GM12872 (cell line): ENCODE results near the gene PAK6.

ENCODE experiments used
- TF ChIP-seq, protein P1 (sequence below): IDR thresholded peaks from 3 replicates; pipeline ENCODE4 v1.5.1; 2011; ENCODE audit warnings: low read depth, mild to moderate bottlenecking, low read length, moderate library complexity; ENCODE audit not compliant: insufficient read depth

PAK6 gene

DNA sequence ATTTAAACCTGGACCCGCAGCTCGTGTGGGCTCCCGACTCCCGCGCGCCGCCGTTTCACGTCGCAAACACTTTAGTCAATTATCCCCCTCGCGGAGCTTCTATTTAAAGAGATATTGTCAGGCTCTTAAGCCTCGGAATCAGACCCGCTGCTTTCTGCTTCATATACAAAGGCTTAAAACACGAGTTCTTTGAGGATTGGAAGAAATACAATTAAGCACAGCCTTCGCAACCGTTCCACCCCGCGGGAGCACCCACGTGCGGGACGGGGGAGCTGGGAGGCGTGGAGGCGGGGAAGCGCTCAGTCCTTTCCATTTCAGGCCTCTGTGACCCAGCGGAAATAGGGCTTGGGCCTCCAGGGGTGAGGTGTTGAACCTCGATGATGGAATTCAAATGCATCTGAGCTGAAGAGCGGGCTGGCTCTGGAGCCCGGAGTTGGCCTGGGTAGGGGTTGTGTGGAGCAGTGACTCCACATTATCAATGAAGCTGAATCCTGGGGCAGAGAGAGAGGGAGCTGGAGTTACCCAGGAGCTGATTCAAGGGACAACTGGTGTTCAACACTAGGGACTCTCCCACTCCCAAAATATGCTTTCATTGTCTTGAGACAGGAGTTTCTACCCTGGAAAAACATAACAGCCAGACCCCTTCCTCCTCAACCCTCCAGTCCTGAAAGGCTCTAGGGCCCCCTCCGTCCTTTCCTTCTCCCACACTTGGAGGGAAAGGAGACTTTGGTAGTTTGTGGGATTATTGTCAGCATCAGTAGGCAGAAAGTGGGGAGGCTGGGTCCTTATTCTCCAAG is 41.6 kb downstream of the PAK6 start:
- TF ChIP-seq, protein P1, sequence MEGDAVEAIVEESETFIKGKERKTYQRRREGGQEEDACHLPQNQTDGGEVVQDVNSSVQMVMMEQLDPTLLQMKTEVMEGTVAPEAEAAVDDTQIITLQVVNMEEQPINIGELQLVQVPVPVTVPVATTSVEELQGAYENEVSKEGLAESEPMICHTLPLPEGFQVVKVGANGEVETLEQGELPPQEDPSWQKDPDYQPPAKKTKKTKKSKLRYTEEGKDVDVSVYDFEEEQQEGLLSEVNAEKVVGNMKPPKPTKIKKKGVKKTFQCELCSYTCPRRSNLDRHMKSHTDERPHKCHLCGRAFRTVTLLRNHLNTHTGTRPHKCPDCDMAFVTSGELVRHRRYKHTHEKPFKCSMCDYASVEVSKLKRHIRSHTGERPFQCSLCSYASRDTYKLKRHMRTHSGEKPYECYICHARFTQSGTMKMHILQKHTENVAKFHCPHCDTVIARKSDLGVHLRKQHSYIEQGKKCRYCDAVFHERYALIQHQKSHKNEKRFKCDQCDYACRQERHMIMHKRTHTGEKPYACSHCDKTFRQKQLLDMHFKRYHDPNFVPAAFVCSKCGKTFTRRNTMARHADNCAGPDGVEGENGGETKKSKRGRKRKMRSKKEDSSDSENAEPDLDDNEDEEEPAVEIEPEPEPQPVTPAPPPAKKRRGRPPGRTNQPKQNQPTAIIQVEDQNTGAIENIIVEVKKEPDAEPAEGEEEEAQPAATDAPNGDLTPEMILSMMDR = no peak

DNA sequence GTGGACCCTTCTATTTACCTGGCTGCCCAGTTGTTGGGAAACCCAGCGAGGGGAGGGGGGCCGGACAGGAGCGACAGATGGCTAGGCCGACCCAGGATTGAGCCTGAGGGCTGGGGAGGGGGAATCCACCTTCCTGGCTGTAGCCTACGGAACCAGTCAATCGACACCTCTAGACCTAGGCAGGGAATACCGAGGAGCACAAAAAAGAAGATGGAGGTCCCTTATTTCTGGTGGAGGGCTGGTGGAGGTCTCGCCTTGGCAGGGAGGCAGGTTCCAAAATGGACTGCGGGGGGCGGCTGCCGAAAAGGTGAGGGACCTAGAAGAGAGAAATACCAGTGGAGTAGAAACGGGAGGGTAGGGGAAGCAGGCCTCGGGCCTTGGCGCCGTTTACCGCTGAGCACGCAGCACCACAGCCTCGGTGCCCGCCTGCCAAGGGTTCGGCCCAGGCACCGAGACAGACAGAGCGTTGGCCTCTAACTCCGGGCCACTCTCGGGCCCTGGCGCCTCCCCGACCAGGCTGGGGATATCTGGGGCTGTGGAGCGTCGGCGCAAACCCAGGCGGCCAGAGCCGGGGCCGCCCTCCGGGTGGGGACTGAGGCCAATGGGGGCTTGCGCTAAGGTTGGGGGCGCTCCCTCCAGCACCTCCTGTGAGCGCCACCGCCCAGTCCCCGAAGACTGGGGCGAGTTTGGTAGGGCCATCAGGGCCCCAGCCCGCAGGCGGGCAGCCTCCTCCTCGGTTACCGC is 42.4 kb downstream of the PAK6 start:
- TF ChIP-seq, protein P1 = no peak

DNA sequence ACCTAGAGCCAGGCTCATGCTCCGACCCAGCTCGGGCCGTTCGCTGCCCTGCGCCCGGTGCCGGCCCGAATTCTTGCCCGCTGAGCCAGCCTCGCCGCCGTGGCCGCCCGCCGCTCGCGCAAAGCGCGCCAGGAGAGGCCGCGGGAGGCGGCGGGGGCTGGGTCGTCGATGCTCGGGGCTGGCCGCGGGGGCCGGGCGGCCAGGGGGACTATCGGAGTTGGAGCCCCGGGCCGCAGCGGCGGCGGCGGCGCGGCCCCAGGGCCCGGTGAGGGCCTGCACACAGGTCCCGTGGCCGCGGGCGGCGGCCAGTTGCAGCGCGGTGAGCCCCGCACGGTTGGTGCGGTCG is 42.9 kb downstream of the PAK6 start:
- TF ChIP-seq, protein P1 = no peak

DNA sequence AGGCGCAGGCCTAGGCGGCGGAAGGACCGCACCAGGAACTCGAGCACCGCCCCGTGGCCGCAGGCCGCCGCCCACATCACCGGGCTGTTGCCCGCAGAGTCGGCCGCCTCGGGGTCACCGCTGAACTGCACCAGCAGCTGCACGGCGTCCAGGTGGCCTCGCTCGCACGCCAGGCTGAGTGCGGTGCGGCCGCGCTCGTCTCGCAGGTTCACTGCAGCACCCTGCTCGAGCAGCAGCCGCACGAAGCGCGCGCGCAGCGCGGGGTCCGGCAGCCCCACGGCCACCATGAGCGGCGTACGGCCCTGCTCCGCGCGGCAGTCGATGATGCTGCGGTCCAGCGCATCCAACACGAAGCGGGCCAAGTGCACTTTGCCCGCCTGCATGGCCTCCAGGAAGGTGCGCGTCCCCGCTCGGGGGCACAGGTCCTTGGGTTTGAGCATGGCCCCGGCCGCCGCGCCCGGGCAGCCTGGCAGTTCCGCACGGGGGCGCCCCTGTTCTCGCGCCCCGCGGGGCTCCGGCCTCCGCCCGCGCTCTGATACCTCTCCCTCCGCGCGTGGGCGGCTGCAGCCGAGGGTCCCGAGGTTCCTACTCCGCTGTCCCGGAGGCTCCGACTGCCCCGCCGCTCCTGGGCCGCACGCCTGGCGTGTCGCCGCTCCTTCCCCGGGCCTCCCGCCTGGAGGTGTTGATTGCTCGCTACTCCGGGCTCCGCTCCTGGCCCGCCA is 43.4 kb downstream of the PAK6 start:
- TF ChIP-seq, protein P1 = peak; percentile 56; the same call in 1 of the 3 replicates

DNA sequence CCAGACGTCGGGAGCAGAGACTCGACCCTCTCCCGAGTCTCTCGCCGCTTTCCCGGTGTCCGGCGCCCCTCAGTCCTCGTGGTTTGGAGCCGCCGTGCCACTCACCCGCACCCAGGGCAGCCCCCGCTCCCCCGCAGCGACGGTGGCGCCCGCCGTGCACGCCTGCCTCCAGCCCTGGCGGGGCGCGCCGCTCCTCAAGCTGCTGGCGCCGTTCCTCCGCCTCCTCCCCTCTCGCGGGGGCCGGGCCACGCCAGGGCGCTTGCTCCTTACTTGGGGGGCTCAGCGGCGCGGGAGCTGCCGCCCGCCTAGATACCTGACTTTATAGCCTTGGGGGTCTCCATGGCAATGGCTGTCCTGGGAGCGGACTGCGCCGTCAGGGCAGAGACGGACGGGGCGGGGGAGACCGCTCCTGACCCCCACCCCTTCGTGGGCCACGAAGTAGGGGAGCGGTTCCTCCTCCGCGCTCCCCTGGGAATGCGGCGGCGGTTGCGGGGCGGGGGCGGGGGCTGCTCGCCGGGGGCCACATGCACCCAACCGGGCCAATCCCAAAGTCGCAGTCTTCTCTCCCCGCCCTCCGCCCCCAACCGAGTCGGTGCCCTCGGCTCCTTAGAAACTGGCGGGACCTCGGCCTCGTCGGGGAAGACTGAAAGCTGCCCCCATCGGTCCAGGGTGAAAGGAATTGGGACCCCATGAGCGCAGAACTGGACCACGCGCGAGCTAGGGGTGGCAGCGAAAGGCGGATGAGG is 44.2 kb downstream of the PAK6 start, which contains the start of gene ANKRD63:
ANKRD63 (minus strand) TSS at position 196 of the 746 bp plus-strand sequence. CDS start 478 bp downstream, outside the sequence.
- TF ChIP-seq, protein P1 = no peak

DNA sequence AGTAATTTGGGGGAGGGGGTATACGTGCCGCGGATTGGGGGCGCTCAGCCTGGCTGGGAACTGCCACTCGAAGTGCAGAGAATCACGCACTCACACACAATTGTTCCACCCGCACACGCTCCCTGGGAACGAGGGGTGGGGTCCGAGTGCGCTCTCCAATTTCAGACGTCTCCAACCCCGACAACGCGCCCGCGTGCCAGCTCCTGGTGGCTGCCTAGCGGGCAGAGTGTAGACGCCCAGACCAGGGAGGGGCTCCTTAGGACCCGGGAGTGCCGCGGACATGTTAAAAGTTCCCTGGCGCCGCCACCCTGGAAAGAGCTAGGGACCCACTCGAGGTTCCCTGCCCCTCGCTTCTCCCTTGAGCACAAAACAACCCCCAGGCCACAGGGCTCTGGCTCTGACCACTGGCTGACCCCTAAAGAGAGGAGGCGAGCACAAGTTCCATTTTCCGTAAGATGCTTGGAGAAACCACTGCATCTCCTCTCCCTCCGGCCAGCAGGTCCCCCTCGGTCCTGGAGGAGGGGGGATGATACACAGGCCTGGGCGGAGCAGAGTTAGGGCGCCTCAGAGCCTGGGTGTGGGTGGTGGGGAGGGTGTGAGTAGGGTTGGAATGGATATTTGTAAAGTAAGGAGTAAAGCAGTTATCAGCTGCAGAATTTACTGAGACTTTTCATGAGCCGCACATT is 44.9 kb downstream of the PAK6 start:
- TF ChIP-seq, protein P1 = no peak
